ENCODE measurements around the gene LTBP1. TPM values are rescaled to one million over a fixed set of nuclear protein-coding genes. Genes with fewer than 3 reads are reported as not detected.

Gene LTBP1
- total RNA-seq, 1 experiment from 2014 or later: 2.2 TPM

DNA sequence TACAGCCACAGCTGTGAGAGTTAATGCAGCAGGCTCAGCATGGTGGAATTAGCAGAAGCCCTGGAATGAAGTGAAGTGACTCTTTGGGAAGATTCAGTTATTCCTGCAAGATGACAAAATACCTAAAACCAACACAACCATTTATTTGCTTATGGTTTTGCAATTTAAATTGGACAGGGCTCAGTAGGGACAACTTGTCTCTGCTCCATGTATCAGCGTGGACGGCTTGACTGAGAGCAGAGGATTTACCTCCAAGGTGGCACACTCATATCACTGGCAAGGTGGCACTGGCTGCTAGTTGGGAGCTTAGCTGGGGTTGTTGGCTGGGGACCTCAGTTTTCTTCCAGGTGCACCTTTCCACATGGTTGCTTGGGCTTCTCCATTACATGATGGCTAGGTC is 58.3 kb downstream of the LTBP1 start:
- TF ChIP-seq, protein P1, sequence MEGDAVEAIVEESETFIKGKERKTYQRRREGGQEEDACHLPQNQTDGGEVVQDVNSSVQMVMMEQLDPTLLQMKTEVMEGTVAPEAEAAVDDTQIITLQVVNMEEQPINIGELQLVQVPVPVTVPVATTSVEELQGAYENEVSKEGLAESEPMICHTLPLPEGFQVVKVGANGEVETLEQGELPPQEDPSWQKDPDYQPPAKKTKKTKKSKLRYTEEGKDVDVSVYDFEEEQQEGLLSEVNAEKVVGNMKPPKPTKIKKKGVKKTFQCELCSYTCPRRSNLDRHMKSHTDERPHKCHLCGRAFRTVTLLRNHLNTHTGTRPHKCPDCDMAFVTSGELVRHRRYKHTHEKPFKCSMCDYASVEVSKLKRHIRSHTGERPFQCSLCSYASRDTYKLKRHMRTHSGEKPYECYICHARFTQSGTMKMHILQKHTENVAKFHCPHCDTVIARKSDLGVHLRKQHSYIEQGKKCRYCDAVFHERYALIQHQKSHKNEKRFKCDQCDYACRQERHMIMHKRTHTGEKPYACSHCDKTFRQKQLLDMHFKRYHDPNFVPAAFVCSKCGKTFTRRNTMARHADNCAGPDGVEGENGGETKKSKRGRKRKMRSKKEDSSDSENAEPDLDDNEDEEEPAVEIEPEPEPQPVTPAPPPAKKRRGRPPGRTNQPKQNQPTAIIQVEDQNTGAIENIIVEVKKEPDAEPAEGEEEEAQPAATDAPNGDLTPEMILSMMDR (conservative IDR thresholded peaks at IDR 0.05; ENCODE audit: low read depth, low read length): no peak
- no peak for TF ChIP-seq EZH2 (IDR thresholded peaks at IDR 0.05; ENCODE audit: borderline replicate concordance, low read depth, low read length, poor library complexity, severe bottlenecking)
- no peaks in the 10 kb centered on the region for H3K9me3 ChIP-seq (ENCODE audit: low read depth, low read length, poor library complexity, severe bottlenecking)
- ChIA-PET CTCF (no interaction called here), POLR2A (ENCODE audit: low non-redundant PET) (no interaction called here)
- no TSS peak for BruUV-seq (replicated peaks)
- no peak overlapping the region for H3K4me3 ChIP-seq (ENCODE audit: low read depth, low read length, poor library complexity, severe bottlenecking)
- no peaks in the 10 kb centered on the region for H3K4me1 ChIP-seq (ENCODE audit: insufficient read depth, low read length, poor library complexity, severe bottlenecking)
- H3K36me3 ChIP-seq (ENCODE audit: insufficient read depth, low read length, poor library complexity, severe bottlenecking): no peaks in the 10 kb centered on the region
- no peak for DNase-seq (ENCODE audit: low spot score)
- intact Hi-C loops (cut with micrococcal nuclease; ENCODE audit: unreplicated experiment): no loop called here
- H3K27me3 ChIP-seq (replicated peaks; ENCODE audit: insufficient read depth, low read depth, low read length, poor library complexity): no peaks in the 10 kb centered on the region
- no peak overlapping the region for H3K27ac ChIP-seq (ENCODE audit: low read depth, low read length, poor library complexity, severe bottlenecking)

- Histone ChIP-seq H3K4me1 (ENCODE audit: insufficient read depth, low read length, poor library complexity, severe bottlenecking) (peaks cover 6% of the 10 kb centered on the region), H3K27ac (ENCODE audit: low read depth, low read length, poor library complexity, severe bottlenecking) (no peak overlapping the region), H3K27me3 (replicated peaks; ENCODE audit: insufficient read depth, low read depth, low read length, poor library complexity) (no peaks in the 10 kb centered on the region), H3K4me3 (ENCODE audit: low read depth, low read length, poor library complexity, severe bottlenecking) (no peak overlapping the region), H3K36me3 (ENCODE audit: insufficient read depth, low read length, poor library complexity, severe bottlenecking) (no peaks in the 10 kb centered on the region), H3K9me3 (ENCODE audit: low read depth, low read length, poor library complexity, severe bottlenecking) (no peaks in the 10 kb centered on the region)
- ChIA-PET CTCF (no interaction called here), POLR2A (ENCODE audit: low non-redundant PET) (no interaction called here)
- intact Hi-C loops (cut with micrococcal nuclease; ENCODE audit: unreplicated experiment): no loop called here
- no peak for TF ChIP-seq EZH2 (IDR thresholded peaks at IDR 0.05; ENCODE audit: borderline replicate concordance, low read depth, low read length, poor library complexity, severe bottlenecking)
- TF ChIP-seq, protein P1 (conservative IDR thresholded peaks at IDR 0.05; ENCODE audit: low read depth, low read length): no peak
- BruUV-seq (replicated peaks): no TSS peak
- DNase-seq (ENCODE audit: low spot score): no peak
Observed at GRCh38 chr2:33008716-33009115, 62.0 kb downstream of the LTBP1 start.

DNA sequence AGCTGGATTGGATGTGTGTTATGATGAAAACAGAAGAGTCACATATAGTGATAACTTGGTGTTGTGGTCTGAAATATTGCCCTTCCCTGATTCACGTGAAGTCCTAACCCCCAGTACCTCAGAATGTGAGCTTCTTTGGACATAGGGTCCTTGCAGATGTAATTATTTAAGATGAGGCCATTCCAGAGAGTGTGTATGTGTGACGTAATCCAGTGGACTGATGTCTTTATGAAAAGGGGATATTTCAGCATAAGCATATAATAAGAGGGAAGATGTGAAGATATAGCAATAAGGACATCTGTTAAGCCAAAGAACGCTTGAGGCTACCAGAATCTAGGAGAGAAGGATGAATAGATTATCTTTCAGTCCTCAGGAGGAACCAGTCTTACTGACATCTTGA is 62.5 kb downstream of the LTBP1 start:
- no peak for TF ChIP-seq EZH2 (IDR thresholded peaks at IDR 0.05; ENCODE audit: borderline replicate concordance, low read depth, low read length, poor library complexity, severe bottlenecking)
- TF ChIP-seq, protein P1 (conservative IDR thresholded peaks at IDR 0.05; ENCODE audit: low read depth, low read length): no peak
- intact Hi-C loops (cut with micrococcal nuclease; ENCODE audit: unreplicated experiment): no loop called here
- Histone ChIP-seq H3K27me3 (replicated peaks; ENCODE audit: insufficient read depth, low read depth, low read length, poor library complexity) (no peaks in the 10 kb centered on the region), H3K36me3 (ENCODE audit: insufficient read depth, low read length, poor library complexity, severe bottlenecking) (no peaks in the 10 kb centered on the region), H3K4me1 (ENCODE audit: insufficient read depth, low read length, poor library complexity, severe bottlenecking) (peaks cover 6% of the 10 kb centered on the region), H3K9me3 (ENCODE audit: low read depth, low read length, poor library complexity, severe bottlenecking) (no peaks in the 10 kb centered on the region), H3K4me3 (ENCODE audit: low read depth, low read length, poor library complexity, severe bottlenecking) (no peak overlapping the region), H3K27ac (ENCODE audit: low read depth, low read length, poor library complexity, severe bottlenecking) (no peak overlapping the region)
- ChIA-PET POLR2A (ENCODE audit: low non-redundant PET) (no interaction called here), CTCF (no interaction called here)
- BruUV-seq (replicated peaks): no TSS peak
- DNase-seq (ENCODE audit: low spot score): no peak
